ENCODE results near the gene SLX4IP. TPM values are rescaled to one million over a fixed set of nuclear protein-coding genes. Genes with fewer than 3 reads are reported as not detected.

SLX4IP gene
- total RNA-seq, 1 experiment from 2014 or later, result 7.0 TPM

DNA sequence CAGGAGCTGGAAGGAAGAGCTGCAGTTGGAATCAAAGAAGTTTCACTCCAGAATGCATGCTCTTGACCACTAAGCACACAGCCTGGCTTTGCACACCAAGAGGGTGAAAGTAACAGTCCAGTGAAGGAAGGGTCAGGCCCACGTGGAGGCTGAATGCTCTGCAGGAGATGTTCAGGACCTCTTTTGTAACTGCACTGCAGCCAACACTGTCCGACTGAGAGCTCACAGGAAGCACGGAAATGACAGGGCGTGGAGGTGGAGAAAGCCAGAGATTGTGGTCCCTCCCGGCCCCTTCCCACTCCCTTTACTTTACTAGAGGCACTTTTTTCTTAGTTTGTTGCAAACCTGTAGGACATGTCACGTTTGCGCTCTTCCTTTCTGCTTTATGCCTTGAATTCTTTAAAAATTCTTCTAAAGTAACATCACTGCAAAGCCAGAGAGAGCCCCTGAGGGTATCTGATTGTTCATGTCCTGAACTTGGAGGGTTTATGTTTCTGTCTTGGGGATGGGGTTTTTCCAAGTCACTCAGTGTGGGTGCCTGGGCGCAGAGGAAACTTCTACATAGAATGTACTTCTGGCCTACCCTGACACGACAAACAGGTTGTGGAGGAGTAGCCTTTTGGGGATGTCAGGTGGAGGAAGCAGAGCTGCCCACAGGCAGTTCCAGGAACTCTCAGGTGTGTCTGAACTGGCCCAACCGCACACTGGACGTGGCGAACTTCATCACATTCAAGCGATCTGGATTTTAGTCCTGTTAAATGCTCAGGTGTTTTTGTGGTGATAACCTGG, 197.8 kb downstream of the SLX4IP start:
- no peak for DNase-seq (ENCODE audit: low read depth)

DNA sequence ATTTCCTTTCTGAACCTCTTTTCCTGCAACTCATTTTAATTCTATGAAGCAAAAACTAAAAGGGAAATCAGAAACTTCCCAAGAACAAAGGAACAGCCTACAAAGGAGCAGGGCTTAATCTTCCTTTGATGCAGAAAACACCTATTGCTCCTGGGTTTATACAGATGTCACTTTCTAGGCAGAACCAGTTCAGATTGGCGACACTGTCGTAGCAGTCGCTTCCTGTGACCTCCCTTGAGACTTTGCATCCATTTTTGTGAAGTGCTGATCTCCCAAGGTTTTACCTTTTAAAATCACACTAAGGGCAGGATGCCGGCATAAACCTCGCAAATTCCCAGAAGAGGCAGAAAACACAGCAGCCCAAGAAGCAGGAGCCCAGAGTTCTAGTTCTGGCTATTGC, 198.6 kb downstream of the SLX4IP start:
- no peak for DNase-seq (ENCODE audit: low read depth)

DNA sequence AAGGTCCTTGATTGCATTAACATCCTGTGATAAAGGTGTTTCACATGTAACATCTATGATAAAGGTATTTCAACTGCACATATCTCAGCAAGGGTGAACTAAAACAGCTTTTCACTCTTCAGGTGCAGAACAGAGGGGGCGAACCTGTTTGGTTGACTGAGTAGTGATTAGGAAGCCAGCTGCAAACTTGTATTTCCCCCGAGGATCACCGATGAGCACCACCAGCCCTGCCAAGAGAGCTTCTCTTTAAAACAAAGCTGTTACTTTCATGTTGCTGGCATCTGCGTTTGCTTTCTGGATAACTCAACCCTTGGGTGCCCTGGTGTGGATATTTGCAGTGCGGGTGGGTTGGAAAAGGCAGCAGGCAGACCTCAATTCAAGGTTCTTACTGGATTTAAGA, 199.1 kb downstream of the SLX4IP start:
- no peak for DNase-seq (ENCODE audit: low read depth)

DNA sequence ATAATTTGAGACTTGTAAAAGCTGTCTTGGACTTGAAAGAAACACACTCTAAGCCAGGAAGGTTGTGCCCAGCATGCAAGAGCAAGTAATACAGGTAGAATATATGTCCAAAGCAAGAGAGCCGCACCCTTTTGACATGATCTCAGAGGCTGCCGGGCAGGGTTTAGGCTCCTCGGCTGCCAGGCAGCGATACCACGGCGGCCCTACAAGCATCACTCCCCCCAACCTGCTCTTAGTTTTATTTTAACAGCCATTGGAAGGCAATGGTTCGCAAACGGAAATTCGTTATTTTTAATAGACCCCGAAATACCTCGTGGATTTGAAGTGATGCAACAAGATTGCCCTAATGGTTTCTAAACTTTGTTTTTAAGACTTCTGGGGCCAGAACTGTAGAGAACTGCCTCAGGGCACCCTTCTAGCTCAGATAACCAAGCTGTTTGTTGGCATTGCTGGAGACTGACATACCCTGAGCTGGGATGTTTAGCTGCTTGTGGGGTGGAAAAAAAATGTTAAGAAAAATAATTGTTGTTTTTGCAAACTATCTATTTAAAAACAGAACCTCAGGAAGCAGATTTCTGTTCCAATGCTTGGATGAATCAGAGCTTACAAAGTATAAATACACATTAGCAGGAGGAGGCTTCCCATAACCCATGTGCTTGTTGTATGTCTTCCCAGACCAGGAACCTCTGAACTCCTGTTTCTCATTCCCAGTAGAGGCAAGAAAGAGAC, 199.7 kb downstream of the SLX4IP start:
- no peak for DNase-seq (ENCODE audit: low read depth)

DNA sequence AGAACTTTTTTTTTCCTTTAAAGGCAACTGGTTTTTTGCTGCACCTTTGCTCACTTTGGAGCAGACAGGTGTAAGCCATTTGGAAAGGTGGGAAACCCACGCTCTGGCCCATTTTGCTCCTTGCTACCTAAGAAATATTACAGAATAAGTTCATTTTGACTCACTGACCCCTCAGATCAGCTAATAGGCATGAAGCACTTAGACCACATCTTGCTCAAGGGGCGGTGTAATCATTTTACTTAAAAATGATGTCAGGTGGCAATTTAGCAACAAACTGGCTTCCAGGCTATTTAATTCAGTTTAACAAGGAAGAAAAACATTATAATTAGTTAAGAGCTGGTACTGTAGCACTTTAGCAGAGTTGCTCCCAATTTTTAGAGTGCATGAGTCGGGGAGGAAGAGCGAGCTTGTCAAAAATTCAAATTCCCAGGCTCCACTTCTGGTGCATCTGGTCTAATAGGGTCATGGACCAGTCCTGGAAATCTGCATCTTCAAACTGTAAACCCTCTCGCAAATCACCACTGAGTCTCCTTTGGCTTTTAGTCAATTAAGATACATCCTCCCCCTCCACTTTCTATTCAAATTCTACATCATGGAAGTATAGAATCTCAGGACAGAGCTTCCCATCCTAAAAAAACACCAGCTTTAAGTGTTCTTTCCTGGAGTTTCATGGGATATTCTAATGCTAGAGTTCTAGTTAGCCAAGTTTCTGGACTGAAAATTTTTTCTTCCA, 200.5 kb downstream of the SLX4IP start:
- no peak for DNase-seq (ENCODE audit: low read depth)

DNA sequence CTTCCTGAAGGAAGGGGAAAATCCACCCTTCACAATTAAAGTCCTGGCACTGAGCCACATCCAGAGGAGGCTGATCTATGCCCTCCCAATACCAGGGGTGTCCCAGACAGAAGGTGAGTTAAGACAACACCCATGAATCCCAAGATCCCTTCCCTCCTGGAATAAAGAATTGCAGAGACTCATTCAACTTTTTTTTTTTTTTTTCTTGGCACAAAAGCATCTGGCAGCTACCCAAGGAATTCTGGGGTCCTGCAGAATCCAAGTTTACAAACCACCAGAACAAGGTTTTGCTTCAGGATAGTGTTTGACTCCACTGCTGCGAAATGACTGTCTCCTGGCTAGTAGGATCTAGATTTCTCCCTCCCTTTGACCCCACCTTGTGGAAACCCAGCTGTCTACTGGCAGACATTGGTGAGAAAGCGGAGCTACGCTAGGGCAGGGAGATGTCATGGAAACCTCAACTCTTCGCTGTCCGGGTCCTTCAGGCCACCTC, 201.3 kb downstream of the SLX4IP start:
- DNase-seq (ENCODE audit: low read depth), result no peak

DNA sequence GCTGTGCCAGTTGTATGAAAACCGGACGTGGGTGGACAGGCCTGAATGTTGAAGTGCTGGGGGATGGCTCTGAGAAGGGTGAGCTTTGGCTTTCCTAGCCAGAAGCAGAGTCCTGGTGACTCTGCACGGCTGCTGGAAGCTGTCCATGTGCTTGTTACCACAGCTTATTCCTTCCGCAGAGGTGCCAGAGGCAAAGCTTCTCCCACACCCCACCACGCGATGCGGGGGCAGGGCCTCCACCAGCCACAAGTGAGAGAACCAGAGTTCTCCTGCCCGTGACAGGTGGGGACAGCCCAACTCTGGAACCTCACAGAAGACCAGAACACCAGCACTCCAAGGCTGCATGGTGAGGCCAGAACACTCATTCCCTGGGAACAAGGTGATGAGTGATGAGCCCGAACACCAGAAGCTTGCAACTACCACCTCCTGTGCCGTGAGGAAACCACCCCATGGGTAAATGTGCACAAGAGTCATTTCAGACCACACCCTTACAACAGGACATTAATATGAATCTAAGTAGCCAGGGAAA, 202.0 kb downstream of the SLX4IP start:
- DNase-seq (ENCODE audit: low read depth), result no peak

DNA sequence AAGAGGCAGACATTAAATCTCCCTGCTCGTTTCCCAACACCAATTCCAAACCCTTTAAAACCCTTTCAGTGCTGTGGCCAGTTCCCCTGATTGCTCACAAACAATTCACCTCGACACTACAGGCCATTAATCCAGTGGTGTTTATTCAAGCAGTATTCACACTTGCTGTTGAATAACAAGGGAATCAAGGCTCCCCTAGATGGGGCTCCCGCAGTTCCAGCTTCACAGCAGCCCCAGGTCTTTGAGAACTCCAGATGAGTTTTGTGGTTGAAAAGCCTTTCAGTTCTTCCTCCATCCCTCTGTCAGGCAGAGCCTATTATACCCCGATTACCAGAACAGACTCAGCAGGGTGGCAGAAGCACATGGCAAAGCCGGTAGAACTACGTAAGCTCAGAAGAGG, 202.5 kb downstream of the SLX4IP start:
- no peak for DNase-seq (ENCODE audit: low read depth)

DNA sequence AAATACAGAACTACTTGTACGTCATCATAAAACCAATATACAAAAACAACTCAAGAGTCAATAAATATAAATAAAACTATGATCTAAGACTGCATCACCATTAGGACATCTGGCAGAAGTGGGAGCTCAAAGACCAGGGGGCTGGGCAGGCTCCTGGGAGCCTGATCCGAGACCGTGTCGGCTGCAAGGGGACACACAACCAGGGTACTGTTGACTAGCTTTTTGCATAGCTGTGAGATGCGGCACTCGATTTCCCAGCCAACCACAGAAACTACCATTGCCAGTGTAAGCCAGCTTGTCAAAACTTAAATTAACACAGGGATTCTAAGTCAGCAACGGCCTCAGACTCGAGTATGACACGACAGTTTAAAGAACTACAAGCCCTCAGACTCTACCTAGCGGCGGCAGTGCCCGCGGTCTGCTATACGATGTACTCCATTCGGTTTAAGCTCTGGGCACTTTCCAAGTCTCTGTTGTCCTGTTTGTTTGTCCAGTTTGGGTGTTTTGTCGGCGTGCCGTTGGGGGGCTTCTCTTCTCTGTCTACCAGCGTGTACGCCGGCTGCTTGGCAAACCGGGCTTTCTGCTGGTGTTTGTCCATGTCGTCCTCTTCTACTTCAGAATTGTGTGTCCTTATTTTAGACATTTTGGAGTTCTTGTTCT, 204.1 kb downstream of the SLX4IP start:
- no peak for DNase-seq (ENCODE audit: low read depth)

DNA sequence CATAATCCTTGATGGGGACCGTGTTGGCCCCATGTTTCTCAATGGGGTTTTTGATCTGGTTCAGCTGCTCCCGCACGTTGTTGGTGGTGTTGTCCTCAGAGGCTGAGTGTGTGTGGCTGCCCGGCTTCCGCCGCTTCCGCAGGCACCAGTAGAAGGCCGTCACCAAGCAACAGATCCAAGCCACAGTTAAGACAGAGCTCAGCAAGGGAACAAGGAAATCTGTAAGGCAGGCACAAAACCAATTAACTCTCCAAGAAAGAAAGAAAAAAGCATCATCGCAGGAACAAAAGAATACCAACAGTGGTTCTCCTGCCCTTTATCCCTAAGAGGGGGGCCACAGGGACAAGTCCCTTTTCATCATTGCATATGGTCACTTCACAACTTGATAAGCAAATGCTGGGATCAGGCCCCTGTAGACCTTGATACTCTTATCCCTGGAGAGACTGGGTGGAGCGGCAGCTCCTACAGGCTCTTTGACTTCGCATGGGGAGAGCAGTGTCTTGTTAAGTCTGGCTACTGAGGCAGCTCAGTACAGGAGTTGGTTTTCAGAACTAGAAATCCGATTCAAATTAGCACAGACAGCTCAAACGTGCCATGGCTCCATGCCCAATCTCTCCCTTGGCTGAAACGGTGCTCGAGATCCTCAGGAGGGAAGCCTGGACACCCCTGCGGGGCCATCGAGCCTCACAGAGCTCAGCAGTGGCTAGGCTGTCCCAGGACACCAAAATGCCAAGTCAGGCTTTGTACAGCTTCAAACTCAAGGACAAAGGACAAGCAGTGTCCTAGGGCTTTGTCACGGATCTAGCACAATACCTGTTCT, 204.8 kb downstream of the SLX4IP start:
- no peak for DNase-seq (ENCODE audit: low read depth)

DNA sequence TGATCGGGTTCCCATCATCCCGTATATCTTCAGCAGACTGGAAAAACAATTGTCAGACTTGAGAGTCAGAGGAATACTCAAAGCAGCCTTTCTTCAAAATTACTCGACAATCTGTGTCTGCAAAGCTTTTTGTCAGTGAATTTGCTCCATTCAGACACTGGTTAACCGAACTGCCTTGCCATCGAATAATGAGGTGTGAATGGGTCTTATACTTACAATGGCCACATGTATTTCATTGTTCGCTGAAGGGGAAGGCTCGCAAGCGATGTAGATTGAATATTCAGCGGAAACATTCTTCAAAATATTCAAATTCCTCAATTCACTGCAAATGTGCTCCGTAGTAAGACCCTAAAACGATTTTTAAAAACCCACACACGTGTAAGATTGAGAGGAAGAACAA, 205.8 kb downstream of the SLX4IP start:
- no peak for DNase-seq (ENCODE audit: low read depth)

DNA sequence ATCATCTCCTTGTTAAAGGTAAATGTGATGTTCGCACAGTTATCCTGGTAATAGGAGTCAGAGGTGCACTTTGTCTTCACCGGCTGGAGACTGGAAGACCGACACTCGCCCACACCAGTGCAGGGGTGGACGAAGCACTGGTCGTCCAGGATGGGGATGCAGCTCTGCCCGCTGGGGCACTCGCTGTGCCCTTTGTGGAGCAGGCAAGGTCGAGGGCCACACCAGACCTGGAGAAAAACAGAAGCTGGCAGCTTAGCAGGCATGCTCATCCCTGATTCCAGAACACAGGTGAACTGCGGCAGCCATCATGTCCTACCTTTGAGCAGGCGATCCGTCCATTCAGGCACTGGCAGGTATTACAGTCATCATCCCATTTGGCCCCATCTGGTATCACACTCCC, 206.4 kb downstream of the SLX4IP start:
- no peak for DNase-seq (ENCODE audit: low read depth)

DNA sequence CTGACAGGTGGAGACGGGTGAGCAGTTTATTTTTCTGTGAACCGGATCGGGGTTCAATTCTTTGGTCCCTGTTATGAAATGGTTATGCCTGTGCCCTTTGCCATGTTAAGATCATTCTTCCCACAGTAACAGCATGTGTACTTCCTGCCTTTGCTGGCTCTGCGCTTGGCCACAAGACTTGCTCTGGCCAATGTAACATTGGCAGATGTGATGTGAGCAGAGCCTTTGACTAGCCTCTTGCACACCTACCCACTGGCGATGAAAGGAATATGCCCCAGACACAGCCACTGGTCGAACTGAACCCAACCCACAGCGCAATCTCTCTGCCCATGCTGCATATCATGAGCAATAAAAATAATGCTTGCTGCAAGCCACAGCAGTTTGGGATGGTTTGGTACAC, 206.8 kb downstream of the SLX4IP start:
- DNase-seq (ENCODE audit: low read depth), result no peak

DNA sequence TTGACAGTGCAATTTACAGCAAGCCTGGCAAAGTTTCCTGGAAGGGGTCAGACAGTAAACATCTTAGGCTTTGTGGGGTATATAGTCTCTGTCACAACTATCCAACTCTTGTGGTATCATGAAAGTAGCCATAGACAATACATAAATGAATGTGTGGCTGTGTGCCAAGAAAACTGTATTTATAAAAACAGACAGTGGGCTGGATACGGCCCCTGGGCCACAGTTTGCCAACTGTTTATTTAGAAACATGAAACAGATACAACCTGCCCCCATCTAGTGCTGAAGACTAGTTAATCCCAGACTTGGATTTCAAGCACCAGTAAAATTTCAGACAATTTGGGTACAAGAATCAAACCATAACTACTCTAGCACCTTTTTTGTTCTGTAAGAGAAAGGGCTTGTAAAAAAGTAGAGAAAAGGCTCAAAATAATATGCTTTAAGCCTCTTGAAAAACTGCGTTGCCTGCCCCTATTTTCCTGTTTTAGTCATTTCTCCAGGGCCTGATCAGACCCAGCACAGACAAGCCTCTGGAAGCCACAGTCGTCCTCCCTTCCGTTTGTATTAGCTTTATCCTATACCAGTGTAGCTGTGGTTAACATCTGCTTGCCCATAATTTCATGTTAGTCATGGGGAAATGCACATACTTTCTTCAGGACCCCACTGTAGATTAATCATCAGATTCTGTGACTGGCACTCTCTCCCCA, 207.9 kb downstream of the SLX4IP start:
- no peak for DNase-seq (ENCODE audit: low read depth)

DNA sequence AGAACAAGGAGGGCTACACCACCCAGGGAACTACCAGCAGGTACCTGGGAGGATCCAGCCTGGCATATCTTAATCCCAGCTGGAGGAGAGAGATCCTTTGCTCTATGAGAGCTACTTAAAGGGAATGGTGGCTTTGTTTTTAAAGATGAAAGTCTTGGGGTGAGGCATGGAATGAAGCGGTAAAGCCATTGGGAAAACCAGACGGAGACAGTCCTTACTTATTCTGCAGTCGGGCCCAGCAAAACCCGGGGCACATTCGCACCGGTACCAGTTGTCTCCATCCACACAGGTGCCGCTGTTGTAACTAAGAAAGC, 208.4 kb downstream of the SLX4IP start:
- DNase-seq (ENCODE audit: low read depth), result no peak

DNA sequence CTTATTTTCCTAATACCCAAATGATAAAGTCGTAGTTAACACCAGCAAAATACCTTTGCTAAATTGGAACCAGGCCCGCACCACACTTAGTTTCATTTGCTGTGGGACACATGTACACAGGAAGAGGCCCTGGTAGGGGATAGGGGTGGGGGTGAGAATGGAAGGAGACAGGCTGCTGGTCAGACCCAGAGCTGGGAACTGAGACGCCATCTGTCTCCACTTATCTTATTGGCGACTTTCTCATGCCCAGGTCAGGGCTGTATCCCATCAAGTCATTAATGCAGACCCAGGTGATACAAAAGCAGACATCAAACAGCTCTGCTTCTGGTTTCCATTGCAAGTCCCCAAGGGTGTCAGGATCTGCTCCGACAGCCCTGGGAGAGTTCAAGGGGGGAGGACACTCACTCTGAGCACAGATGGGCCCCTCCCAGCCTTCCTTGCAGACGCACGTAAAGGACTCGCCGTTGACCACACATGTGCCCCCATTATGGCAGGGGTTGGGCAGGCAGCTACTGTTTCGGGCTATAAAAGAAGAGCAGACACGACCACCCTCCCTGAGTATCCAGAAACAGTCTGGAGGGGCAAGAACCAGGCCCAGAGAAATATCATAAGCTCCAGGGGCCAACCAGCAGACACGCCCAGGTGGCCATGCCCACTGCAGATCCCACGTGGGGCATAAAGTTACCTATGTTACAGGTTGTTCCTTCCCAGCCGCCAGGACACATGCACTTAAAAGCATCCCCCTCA, 209.5 kb downstream of the SLX4IP start:
- DNase-seq (ENCODE audit: low read depth), result no peak

DNA sequence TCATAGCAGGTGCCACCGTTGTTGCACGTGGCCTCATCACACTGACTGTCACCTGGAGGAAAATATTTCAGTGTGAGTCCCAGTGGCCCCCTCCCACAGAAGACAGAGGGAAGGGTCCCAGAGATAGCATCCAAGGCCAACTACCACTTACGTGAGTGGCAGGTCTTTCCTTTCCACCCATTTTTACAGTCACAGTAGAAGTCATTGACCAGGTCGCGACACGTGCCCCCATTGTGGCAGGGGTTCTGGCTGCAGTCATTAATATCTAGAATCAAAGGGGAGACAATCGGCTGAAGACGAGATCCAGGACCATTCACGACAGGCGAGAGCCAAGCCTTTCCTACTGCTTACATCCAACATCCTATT, 210.1 kb downstream of the SLX4IP start:
- DNase-seq (ENCODE audit: low read depth), result no peak

DNA sequence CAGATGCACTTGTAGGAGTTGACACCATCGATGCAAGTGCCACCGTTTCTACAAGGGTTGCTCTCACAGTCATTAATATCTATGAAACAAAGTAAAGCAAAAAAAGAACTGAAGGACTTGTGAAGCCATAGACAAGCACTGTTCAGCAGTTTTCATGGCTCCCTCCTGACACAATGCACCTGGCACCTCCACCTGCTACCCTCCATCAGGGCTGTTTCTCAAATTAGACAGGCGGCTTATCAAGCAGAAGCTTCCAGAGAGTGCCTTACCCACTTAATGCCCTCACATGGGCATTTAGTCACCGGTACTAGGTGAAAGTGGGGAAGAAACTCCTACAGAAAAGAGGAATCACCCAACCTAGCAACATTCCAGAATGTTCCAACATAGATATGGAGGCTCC, 210.9 kb downstream of the SLX4IP start:
- DNase-seq (ENCODE audit: low read depth), result no peak

DNA sequence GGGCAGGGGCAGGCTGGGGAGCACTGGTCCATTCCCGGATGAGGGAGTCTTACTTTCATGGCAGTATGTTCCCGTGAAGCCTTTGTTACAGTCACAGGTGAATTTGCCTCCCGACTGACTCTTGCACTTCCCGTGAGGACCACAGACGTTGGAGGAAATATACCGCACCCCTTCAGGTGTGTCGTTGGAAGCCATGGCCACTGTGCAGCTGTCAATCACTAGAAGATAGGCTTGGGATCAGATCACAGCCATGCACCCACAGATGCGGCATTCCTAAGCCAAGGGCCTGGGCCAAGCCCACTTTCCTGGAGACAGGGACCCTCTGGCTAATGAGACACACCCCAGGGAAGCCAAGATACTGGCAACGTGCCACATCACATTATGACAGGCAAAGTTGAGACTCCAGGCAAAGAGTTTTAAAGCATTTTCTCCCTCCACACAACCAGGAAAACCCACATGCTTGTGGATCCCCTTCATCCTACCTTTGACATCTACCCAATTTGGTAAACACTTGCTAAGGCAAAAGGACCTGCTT, 211.8 kb downstream of the SLX4IP start:
- DNase-seq (ENCODE audit: low read depth), result no peak

Measured in LHCN-M2 (cell line).